SK-N-SH (cell line): ENCODE data around the gene CHCHD3.

Experiments used
- EZH2phosphoT487 ChIP-seq: fragments of 200-600 bp; sonication (generic); IDR thresholded peaks from 2 replicates; pipeline ENCODE4 v1.6.1; 2017; ENCODE audit warnings: low read depth, mixed run types, mild to moderate bottlenecking, antibody characterized with exemption, moderate library complexity, borderline replicate concordance
- GABPA ChIP-seq: IDR thresholded peaks from 2 replicates; pipeline ENCODE4 v1.4.0; 2012; ENCODE audit warnings: low read depth, mild to moderate bottlenecking
- RFX5 ChIP-seq: IDR thresholded peaks from 2 replicates; pipeline ENCODE4 v1.6.1; 2012; ENCODE audit warnings: mild to moderate bottlenecking, improper control_type of control experiment, low read length
- USF2 ChIP-seq: fragments of 150-350 bp; IDR thresholded peaks from 2 replicates; pipeline ENCODE4 v1.6.1; 2017; ENCODE audit warnings: antibody characterized with exemption, low read length, low read depth, borderline replicate concordance

- TF ChIP-seq RFX5 (no peak), GABPA (no peak), EZH2phosphoT487 (no peak), USF2 (no peak)
Measured at GRCh38 chr7:132771301-132771730, 310.6 kb downstream of the CHCHD3 start.
